OCI-LY3 (cell line): ENCODE results near the gene GPER1.

Experiments
- H2AFZ ChIP-seq: fragments of 200-600, 300-600 bp; shearing (Covaris generic); 2 replicates; pipeline ENCODE4 v1.6.0; 2014; ENCODE audit warnings: antibody characterized with exemption, low read depth, low read length
- H3K27ac ChIP-seq: fragments of 200-600, 300-600 bp; sonication (generic); 2 replicates; pipeline ENCODE4 v1.5.1; 2014; ENCODE audit warnings: mild to moderate bottlenecking, low read length, moderate library complexity, mixed read lengths
- H3K27me3 ChIP-seq: fragments of 200-600, 300-600 bp; sonication (generic); 2 replicates; pipeline ENCODE4 v1.6.1; 2014; ENCODE audit warnings: low read depth, low read length, mixed read lengths
- H3K36me3 ChIP-seq: fragments of 200-600, 300-600 bp; sonication (generic); replicated peaks from 2 replicates; pipeline ENCODE3; 2014; ENCODE audit warnings: low read depth, low read length, mixed read lengths
- H3K4me1 ChIP-seq: fragments of 300-600, 200-600 bp; sonication (generic); 2 replicates; pipeline ENCODE4 v1.6.1; 2014; ENCODE audit warnings: low read length, mixed read lengths
- H3K4me2 ChIP-seq: fragments of 200-600, 300-600 bp; sonication (generic); 2 replicates; pipeline ENCODE4 v1.6.1; 2014; ENCODE audit warnings: low read length, mixed read lengths
- H3K4me3 ChIP-seq: fragments of 300-600, 200-600 bp; sonication (generic); 2 replicates; pipeline ENCODE4 v1.5.1; 2014; ENCODE audit warnings: antibody characterized with exemption, mild to moderate bottlenecking, low read length, moderate library complexity
- H3K79me2 ChIP-seq: fragments of 300-600, 200-600 bp; shearing (Covaris generic); 2 replicates; pipeline ENCODE4 v1.6.1; 2014; ENCODE audit warnings: mild to moderate bottlenecking, low read length, mixed read lengths
- H3K9ac ChIP-seq: fragments of 300-600, 200-600 bp; shearing (Covaris generic); 2 replicates; pipeline ENCODE4 v1.6.0; 2014; ENCODE audit warnings: mild to moderate bottlenecking, low read length, moderate library complexity
- H3K9me3 ChIP-seq: fragments of 200-600, 300-600 bp; shearing (Covaris generic); 2 replicates; pipeline ENCODE4 v1.6.1; 2014; ENCODE audit warnings: low read length, mixed read lengths; ENCODE audit not compliant: insufficient read depth
- H4K20me1 ChIP-seq: fragments of 200-600, 300-600 bp; sonication (generic); 2 replicates; pipeline ENCODE4 v1.6.1; 2016; ENCODE audit warnings: low read length, mixed read lengths; ENCODE audit not compliant: insufficient read depth
- CTCF ChIP-seq: fragments of 200-600, 300-600 bp; sonication (generic); IDR thresholded peaks from 2 replicates; pipeline ENCODE4 v1.5.1; 2014; ENCODE audit warnings: antibody characterized with exemption, low read length, low read depth
- EZH2phosphoT487 ChIP-seq: fragments of 200-600 bp; shearing (Covaris generic); IDR thresholded peaks from 2 replicates; pipeline ENCODE4 v1.6.1; 2018; ENCODE audit warnings: antibody characterized with exemption, mixed run types, low read depth

Gene GPER1

GRCh38 chr7:1096156-1097119 lies 8.5 kb downstream of the GPER1 start:
- Histone ChIP-seq H4K20me1 (no peaks in the 10 kb centered on the region), H3K4me1 (peaks cover 44% of the 10 kb centered on the region), H3K27me3 (no peaks in the 10 kb centered on the region), H3K4me2 (peak overlapping the region; percentile 14; the same call in 1 of the 2 replicates), H3K9ac (no peak overlapping the region), H3K9me3 (no peaks in the 10 kb centered on the region), H3K27ac (no peak overlapping the region), H2AFZ (no peak overlapping the region), H3K4me3 (no peak overlapping the region), H3K36me3 (peaks cover 20% of the 10 kb centered on the region), H3K79me2 (peaks cover 16% of the 10 kb centered on the region; the same call in 1 of the 2 replicates)
- no peak for TF ChIP-seq CTCF
- no peak for TF ChIP-seq EZH2phosphoT487

- Histone ChIP-seq H3K79me2 (peaks cover 23% of the 10 kb centered on the region), H3K4me2 (0 out of 2 replicates have a peak overlapping the region, but pooled peaks have one; percentile 14), H3K27me3 (no peaks in the 10 kb centered on the region), H4K20me1 (no peaks in the 10 kb centered on the region), H3K4me3 (no peak overlapping the region), H3K27ac (no peak overlapping the region), H3K36me3 (peaks cover 24% of the 10 kb centered on the region), H3K9me3 (no peaks in the 10 kb centered on the region), H2AFZ (no peak overlapping the region), H3K4me1 (peaks cover 50% of the 10 kb centered on the region), H3K9ac (no peak overlapping the region)
- no peak for TF ChIP-seq EZH2phosphoT487
- TF ChIP-seq CTCF = no peak
Observed at GRCh38 chr7:1097120-1097504, 9.2 kb downstream of the GPER1 start.

- Histone ChIP-seq H2AFZ (no peak overlapping the region), H3K9me3 (no peaks in the 10 kb centered on the region), H3K36me3 (peaks cover 29% of the 10 kb centered on the region), H3K27me3 (no peaks in the 10 kb centered on the region), H3K79me2 (peaks cover 32% of the 10 kb centered on the region), H3K27ac (no peak overlapping the region), H3K4me1 (peaks cover 64% of the 10 kb centered on the region), H4K20me1 (no peaks in the 10 kb centered on the region), H3K9ac (no peak overlapping the region), H3K4me2 (no peak overlapping the region), H3K4me3 (no peak overlapping the region)
- TF ChIP-seq EZH2phosphoT487 (no peak), CTCF (no peak)
Observed at GRCh38 chr7:1098243-1099153, 10.6 kb downstream of the GPER1 start.

- Histone ChIP-seq H3K4me2 (no peak overlapping the region), H3K9ac (no peak overlapping the region), H3K79me2 (peaks cover 35% of the 10 kb centered on the region), H2AFZ (no peak overlapping the region), H3K9me3 (no peaks in the 10 kb centered on the region), H4K20me1 (no peaks in the 10 kb centered on the region), H3K27me3 (no peaks in the 10 kb centered on the region), H3K4me1 (peaks cover 71% of the 10 kb centered on the region), H3K4me3 (no peak overlapping the region), H3K27ac (no peak overlapping the region), H3K36me3 (peaks cover 29% of the 10 kb centered on the region)
- TF ChIP-seq EZH2phosphoT487 = no peak
- TF ChIP-seq CTCF = no peak
Observed at GRCh38 chr7:1099154-1099542, 11.2 kb downstream of the GPER1 start.
